ENCODE measurements around the gene HS6ST3.
"Not testable (repeated sequence)": the region's sequence is repeated elsewhere in the genome, so short reads cannot be mapped to it uniquely, and the experiment has no call there.

HS6ST3 gene

GRCh38 chr13:96473526-96474180 is 383.7 kb downstream of the HS6ST3 start:
- no peak for DNase-seq

GRCh38 chr13:96474181-96474557 is 384.3 kb downstream of the HS6ST3 start:
- no peak for DNase-seq

GRCh38 chr13:96475103-96475502 is 385.2 kb downstream of the HS6ST3 start:
- no peak for DNase-seq

- DNase-seq: no peak
These were observed 391.6 kb downstream of the HS6ST3 start for GRCh38 chr13:96481482-96481881.

GRCh38 chr13:96490496-96490989 is 400.6 kb downstream of the HS6ST3 start:
- DNase-seq: no peak

GRCh38 chr13:96491103-96491502 is 401.2 kb downstream of the HS6ST3 start:
- DNase-seq: no peak

- DNase-seq: no peak
These were observed 402.9 kb downstream of the HS6ST3 start for GRCh38 chr13:96492766-96493165.

GRCh38 chr13:96499656-96500055 is 409.7 kb downstream of the HS6ST3 start:
- no peak for DNase-seq

- DNase-seq: no peak
These were observed 411.0 kb downstream of the HS6ST3 start for GRCh38 chr13:96500953-96501352.

GRCh38 chr13:96503481-96503880 is 413.6 kb downstream of the HS6ST3 start:
- DNase-seq: no peak

- no peak for DNase-seq
These were observed 421.7 kb downstream of the HS6ST3 start for GRCh38 chr13:96511587-96511986.

GRCh38 chr13:96519380-96519779 is 429.5 kb downstream of the HS6ST3 start:
- no peak for DNase-seq

- DNase-seq: not testable (repeated sequence)
These were observed 434.6 kb downstream of the HS6ST3 start for GRCh38 chr13:96524398-96525020.

GRCh38 chr13:96525715-96526114 is 435.8 kb downstream of the HS6ST3 start:
- no peak for DNase-seq

- no peak for DNase-seq
These were observed 437.6 kb downstream of the HS6ST3 start for GRCh38 chr13:96527497-96527896.

- DNase-seq: no peak
These were observed 442.9 kb downstream of the HS6ST3 start for GRCh38 chr13:96532804-96533203.

GRCh38 chr13:96533408-96533807 is 443.5 kb downstream of the HS6ST3 start:
- DNase-seq: no peak

- no peak for DNase-seq
These were observed 449.9 kb downstream of the HS6ST3 start for GRCh38 chr13:96539791-96540190.

GRCh38 chr13:96540670-96541069 is 450.8 kb downstream of the HS6ST3 start:
- DNase-seq: no peak

- DNase-seq: no peak
These were observed 453.1 kb downstream of the HS6ST3 start for GRCh38 chr13:96542986-96543385.

- DNase-seq: no peak
These were observed 455.1 kb downstream of the HS6ST3 start for GRCh38 chr13:96544957-96545356.

GRCh38 chr13:96546463-96546862 is 456.6 kb downstream of the HS6ST3 start:
- no peak for DNase-seq

- no peak for DNase-seq
These were observed 461.6 kb downstream of the HS6ST3 start for GRCh38 chr13:96551546-96551945.

GRCh38 chr13:96552559-96552958 is 462.7 kb downstream of the HS6ST3 start:
- DNase-seq: no peak

- DNase-seq: no peak
These were observed 463.9 kb downstream of the HS6ST3 start for GRCh38 chr13:96553796-96554195.

Measured in CD4-positive, alpha-beta T cell treated with Interleukin-12 subunit alpha and Interleukin-12 subunit beta, for 1 hour (primary cell).